Ovary (tissue), 9 donors: ENCODE results near the gene COPRS. TPM values are rescaled to one million over a fixed set of nuclear protein-coding genes. Genes with fewer than 3 reads are reported as not detected.

ENCODE experiments used
- DNase-seq, 5 donors: peaks; one replicate each; pipeline ENCODE4 v3.0.0-alpha.2; 2019 to 2020
- H3K27ac ChIP-seq, 2 donors: fragments of 200-600 bp; one replicate each; pipeline versions ENCODE4 v1.5.1 to v1.8.0; 2019 to 2022
- H3K27me3 ChIP-seq: fragments of 200-600 bp; one replicate; pipeline ENCODE4 v1.8.0; 2022
- H3K36me3 ChIP-seq: fragments of 200-600 bp; sonication (generic); one replicate; pipeline ENCODE4 v1.5.1; 2019
- H3K4me1 ChIP-seq: one replicate; pipeline ENCODE4 v1.8.1; 2013; ENCODE audit warnings: mild to moderate bottlenecking, moderate library complexity; ENCODE audit not compliant: insufficient read depth
- H3K4me3 ChIP-seq: fragments of 200-600 bp; sonication (generic); one replicate; pipeline ENCODE4 v1.5.1; 2017
- H3K9me3 ChIP-seq, 2 donors: fragments of 200-600 bp in 1 of 2; sonication (generic) in 1 of 2; one replicate each; pipeline versions ENCODE4 v1.5.1 to v1.8.1; 2013 to 2019; ENCODE audit warnings: mild to moderate bottlenecking in 1 of 2, moderate library complexity in 1 of 2
- EP300 ChIP-seq: sonication (generic); formaldehyde crosslinking; IDR thresholded peaks from one replicate; pipeline ENCODE4 v1.6.1; 2017; ENCODE audit warnings: antibody characterized with exemption
- POLR2A ChIP-seq: fragments of 450-650 bp; IDR thresholded peaks from one replicate; pipeline ENCODE4 v1.6.1; 2017; ENCODE audit warnings: antibody characterized with exemption, mild to moderate bottlenecking, moderate library complexity
- WGBS, 3 donors: extraction: QIAGEN DNeasy Blood & Tissue Kit in 1 of 3; methylation state at CpG; one replicate each; pipeline versions ENCODE4 v1.1.5 to v1.1.7; 2013 to 2017; 5-methylcytosine and 5-hydroxymethylcytosine counted together
- intact Hi-C, 4 donors: fragments of 100-400 bp; cut with DNase I; formaldehyde crosslinking; loops; one replicate each; pipeline versions ENCODE4 v1.11.0 to v1.15.1; 2022 to 2023
- polyA plus RNA-seq, 2 donors: library from polyadenylated mRNA; stranded (reverse); fragments of 200-250 nt in 1 of 2; fragments of 350-450 nt in 1 of 2; fragmentation: Illumina TruSeq in 1 of 2; extraction: RNeasy Lipid Tissue Mini Kit (QIAGEN cat#74804) in 1 of 2; gene quantifications; one replicate each; pipeline ENCODE4 v1.2.3, GENCODE V29; 2013 to 2014
- total RNA-seq, 7 donors: library from RNA; depleted of rRNA in 2 of 7; stranded (reverse); fragments of >200 nt in 2 of 7; fragmentation: NEBNext Ultra II Directional in 3 of 7; extraction: Animal tissue kit (Norgen Biotek cat#: 25700) in 3 of 7; gene quantifications; one replicate each; pipeline versions ENCODE4 v1.1.0 to v1.2.4, GENCODE V29; 2016 to 2023
- TF ChIP-seq, protein P1 (sequence below), 3 donors: fragments of 450-650 bp in 2 of 3; fragments of 200-600 bp in 1 of 3; IDR thresholded peaks; one replicate each; pipeline versions ENCODE4 v1.5.1 to v1.8.0; 2016 to 2022; ENCODE audit warnings: antibody characterized with exemption in 3 of 3, mild to moderate bottlenecking in 1 of 3
- donor health status: DM: no; HTN: no; CAD: no; lungs with moderate emphysema.
- donor health status: DM: no; HTN: no; CAD: no.
- donor health status: Bipolar disorder and iron deficiency.
- donor health status: DM: yes; HTN: yes; CAD: no.
- donor health status: DM: no; HTN: no; CAD: no.
- donor health status: DM: yes; HTN: yes; CAD: no.

Gene COPRS
- total and polyA plus RNA-seq, 9 donors: 43.7 to 116 (median 53.9) TPM

GRCh38 chr17:31835984-31836383 is 23.1 kb downstream of the COPRS start:
- intact Hi-C loops: loop anchor here in 1 of 4 donors (5.0 kb wide), 1 partner anchor 399 kb away; no protein-coding TSS in a partner anchor
- no peak for DNase-seq
- 68 to 73% (median 72%) methylated on average over 4 of the region's 4 CpGs for WGBS, 3 donors
- Histone ChIP-seq H3K36me3 (no peaks in the 10 kb centered on the region), H3K4me1 (no peaks in the 10 kb centered on the region), H3K4me3 (no peak overlapping the region), H3K27ac (no peak overlapping the region), H3K9me3 (no peaks in the 10 kb centered on the region), H3K27me3 (no peaks in the 10 kb centered on the region)
- TF ChIP-seq EP300 (no peak), POLR2A (no peak)
- TF ChIP-seq, protein P1, sequence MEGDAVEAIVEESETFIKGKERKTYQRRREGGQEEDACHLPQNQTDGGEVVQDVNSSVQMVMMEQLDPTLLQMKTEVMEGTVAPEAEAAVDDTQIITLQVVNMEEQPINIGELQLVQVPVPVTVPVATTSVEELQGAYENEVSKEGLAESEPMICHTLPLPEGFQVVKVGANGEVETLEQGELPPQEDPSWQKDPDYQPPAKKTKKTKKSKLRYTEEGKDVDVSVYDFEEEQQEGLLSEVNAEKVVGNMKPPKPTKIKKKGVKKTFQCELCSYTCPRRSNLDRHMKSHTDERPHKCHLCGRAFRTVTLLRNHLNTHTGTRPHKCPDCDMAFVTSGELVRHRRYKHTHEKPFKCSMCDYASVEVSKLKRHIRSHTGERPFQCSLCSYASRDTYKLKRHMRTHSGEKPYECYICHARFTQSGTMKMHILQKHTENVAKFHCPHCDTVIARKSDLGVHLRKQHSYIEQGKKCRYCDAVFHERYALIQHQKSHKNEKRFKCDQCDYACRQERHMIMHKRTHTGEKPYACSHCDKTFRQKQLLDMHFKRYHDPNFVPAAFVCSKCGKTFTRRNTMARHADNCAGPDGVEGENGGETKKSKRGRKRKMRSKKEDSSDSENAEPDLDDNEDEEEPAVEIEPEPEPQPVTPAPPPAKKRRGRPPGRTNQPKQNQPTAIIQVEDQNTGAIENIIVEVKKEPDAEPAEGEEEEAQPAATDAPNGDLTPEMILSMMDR (IDR thresholded peaks at IDR 0.05): no peak

DNA sequence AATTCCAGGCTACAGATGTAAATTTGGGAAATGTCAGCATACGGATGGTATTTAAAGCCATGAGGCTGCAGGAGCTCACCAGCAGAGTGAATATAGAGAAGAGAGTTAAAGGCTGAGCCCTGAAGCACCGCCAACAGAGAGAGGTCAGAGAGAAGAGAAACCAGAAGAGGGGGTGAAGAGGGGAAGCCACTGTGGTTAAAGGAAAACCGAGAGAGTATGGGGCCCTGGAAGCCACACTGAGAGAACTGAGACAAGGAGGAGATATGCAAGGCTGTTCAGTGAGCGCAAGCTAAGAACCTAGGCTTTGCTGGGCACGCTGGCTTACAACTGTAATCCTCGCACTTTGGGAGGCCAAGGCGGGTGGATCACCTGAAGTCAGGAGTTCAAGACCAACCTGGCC is 24.6 kb downstream of the COPRS start:
- Histone ChIP-seq H3K27me3 (no peaks in the 10 kb centered on the region), H3K27ac (no peak overlapping the region), H3K9me3 (no peaks in the 10 kb centered on the region), H3K4me3 (no peak overlapping the region), H3K4me1 (no peaks in the 10 kb centered on the region), H3K36me3 (no peaks in the 10 kb centered on the region)
- TF ChIP-seq POLR2A: no peak
- TF ChIP-seq, protein P1 (IDR thresholded peaks at IDR 0.05): no peak
- no peak for TF ChIP-seq EP300
- 65 to 72% (median 68%) methylated on average over 7 of the region's 7 CpGs for WGBS, 3 donors
- DNase-seq: no peak
- intact Hi-C loops: loop anchor here in 1 of 4 donors (5.0 kb wide), 1 partner anchor 282 kb away; no protein-coding TSS in a partner anchor

DNA sequence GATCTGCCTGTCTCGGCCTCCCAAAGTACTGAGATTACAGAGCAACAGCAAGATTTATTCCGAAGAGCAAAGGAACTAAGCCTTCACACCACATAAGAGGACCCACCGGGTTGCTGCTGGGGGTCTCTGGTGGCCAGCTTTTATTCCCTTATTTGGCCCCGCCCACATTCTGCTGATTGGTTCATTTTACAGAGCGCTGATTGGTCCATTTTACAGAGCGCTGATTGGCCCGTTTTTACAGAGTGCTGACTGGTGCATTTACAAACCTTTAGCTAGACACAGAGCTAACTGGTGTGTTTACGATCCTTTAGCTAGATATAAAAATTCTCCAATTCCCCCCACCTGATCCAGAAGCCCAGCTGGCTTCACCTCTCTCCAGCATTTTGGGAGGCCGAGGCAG is 26.3 kb downstream of the COPRS start:
- Histone ChIP-seq H3K36me3 (no peaks in the 10 kb centered on the region), H3K4me1 (no peaks in the 10 kb centered on the region), H3K27me3 (no peaks in the 10 kb centered on the region), H3K4me3 (no peak overlapping the region), H3K27ac (no peak overlapping the region), H3K9me3 (no peaks in the 10 kb centered on the region)
- DNase-seq: no peak
- intact Hi-C loops: loop anchor here in 1 of 4 donors (5.0 kb wide), 1 partner anchor 280 kb away; no protein-coding TSS in a partner anchor
- TF ChIP-seq EP300 (no peak), POLR2A (no peak)
- TF ChIP-seq, protein P1 (IDR thresholded peaks at IDR 0.05): no peak
- 80 to 84% (median 82%) methylated on average over 9 of the region's 9 CpGs for WGBS, 3 donors

DNA sequence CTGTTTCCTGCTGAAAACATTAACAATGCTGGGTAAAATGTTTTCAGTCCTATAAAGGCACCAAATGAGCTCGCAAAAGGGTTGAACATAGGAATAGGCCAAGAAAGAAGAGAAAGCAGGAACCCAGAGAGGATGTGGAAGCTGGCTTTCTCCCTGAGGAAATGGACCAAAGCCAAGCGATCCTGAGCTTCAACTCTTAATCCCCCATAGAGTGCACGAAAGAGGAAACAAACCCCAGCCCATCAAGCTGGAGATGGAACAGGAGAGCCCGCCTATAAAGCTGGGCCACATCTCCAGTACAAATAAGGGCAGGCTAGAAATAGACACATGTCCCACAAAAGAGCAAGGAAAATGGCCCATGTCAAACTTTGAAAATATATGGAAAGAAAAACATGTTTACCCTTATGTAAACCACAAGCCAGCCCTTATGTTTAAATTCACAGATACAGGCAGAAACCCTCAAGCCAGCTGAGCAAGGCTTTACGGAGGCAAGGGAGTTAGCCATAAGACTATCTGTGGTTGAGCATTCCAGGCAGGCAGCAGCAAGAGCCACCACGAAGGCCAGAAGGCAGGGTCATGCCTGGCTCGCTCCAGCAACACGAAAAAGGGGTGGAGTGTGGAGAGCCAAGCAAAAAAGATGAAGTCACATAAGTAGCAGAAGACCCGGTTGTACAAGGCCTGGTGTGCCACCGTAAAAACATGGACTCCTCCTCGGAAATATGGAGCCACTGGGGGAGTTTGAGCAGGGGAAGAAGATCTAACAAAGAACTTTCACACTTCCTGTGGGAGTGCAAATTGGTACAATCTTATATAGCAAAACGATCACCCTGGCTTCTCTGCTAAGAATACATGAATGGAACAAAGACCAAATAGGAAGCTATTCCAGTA is 27.8 kb downstream of the COPRS start:
- intact Hi-C loops: loop anchor here in 1 of 4 donors (5.0 kb wide), 1 partner anchor 279 kb away; no protein-coding TSS in a partner anchor
- Histone ChIP-seq H3K27me3 (no peaks in the 10 kb centered on the region), H3K27ac (no peak overlapping the region), H3K4me1 (no peaks in the 10 kb centered on the region), H3K36me3 (no peaks in the 10 kb centered on the region), H3K4me3 (no peak overlapping the region), H3K9me3 (no peaks in the 10 kb centered on the region)
- DNase-seq: no peak
- TF ChIP-seq, protein P1 (IDR thresholded peaks at IDR 0.05): no peak
- no peak for TF ChIP-seq EP300
- no peak for TF ChIP-seq POLR2A
- WGBS, 3 donors: 59 to 68% (median 62%) methylated on average over 12 of the region's 12 CpGs
